Hepatocyte (in vitro differentiated cells): ENCODE measurements around the gene FAF1. TPM values are rescaled to one million over a fixed set of nuclear protein-coding genes. Genes with fewer than 3 reads are reported as not detected.

ENCODE experiments used
- DNase-seq: peaks from one replicate; pipeline ENCODE4 v3.0.0-alpha.2; 2016; ENCODE audit warnings: low spot score
- H2AFZ ChIP-seq: fragments of 200-600 bp; sonication (generic); 2 replicates; pipeline ENCODE4 v1.6.0; 2016; ENCODE audit warnings: antibody characterized with exemption, mild to moderate bottlenecking
- H3K27ac ChIP-seq: fragments of 200-600 bp; sonication (generic); 2 replicates; pipeline ENCODE4 v1.5.1; 2016; ENCODE audit warnings: mild to moderate bottlenecking
- H3K27me3 ChIP-seq: fragments of 200-600 bp; sonication (generic); 2 replicates; pipeline ENCODE4 v1.6.1; 2016
- H3K36me3 ChIP-seq: fragments of 200-600 bp; sonication (generic); replicated peaks from 2 replicates; pipeline ENCODE4 v1.5.1; 2016; ENCODE audit warnings: low read depth; ENCODE audit not compliant: insufficient read depth
- H3K4me1 ChIP-seq: fragments of 200-600 bp; sonication (generic); 2 replicates; pipeline ENCODE4 v1.5.1; 2016; ENCODE audit warnings: mild to moderate bottlenecking, moderate library complexity; ENCODE audit not compliant: insufficient read depth
- H3K4me2 ChIP-seq: fragments of 200-600 bp; sonication (generic); 2 replicates; pipeline ENCODE4 v1.6.0; 2016
- H3K4me3 ChIP-seq: fragments of 200-600 bp; sonication (generic); 2 replicates; pipeline ENCODE4 v1.5.1; 2016; ENCODE audit warnings: mild to moderate bottlenecking
- H3K79me2 ChIP-seq: fragments of 200-600 bp; sonication (generic); 2 replicates; pipeline ENCODE4 v1.6.0; 2017; ENCODE audit warnings: mild to moderate bottlenecking
- H3K9me2 ChIP-seq: fragments of 200-600 bp; sonication (generic); replicated peaks from 2 replicates; pipeline ENCODE4 v1.6.0; 2017; ENCODE audit warnings: mild to moderate bottlenecking; ENCODE audit not compliant: insufficient read depth
- H3K9me3 ChIP-seq: fragments of 200-600 bp; sonication (generic); 2 replicates; pipeline ENCODE4 v1.5.1; 2016; ENCODE audit warnings: low read depth, mild to moderate bottlenecking
- H4K20me1 ChIP-seq: fragments of 200-600 bp; sonication (generic); 2 replicates; pipeline ENCODE4 v1.6.0; 2016; ENCODE audit warnings: mild to moderate bottlenecking; ENCODE audit not compliant: insufficient read depth, poor library complexity, severe bottlenecking
- EZH2 ChIP-seq: fragments of 200-600 bp; sonication (generic); IDR thresholded peaks from 2 replicates; pipeline ENCODE4 v1.6.1; 2016; ENCODE audit warnings: antibody characterized with exemption, mild to moderate bottlenecking, borderline replicate concordance
- EZH2phosphoT487 ChIP-seq: fragments of 200-600 bp; sonication (generic); IDR thresholded peaks from one replicate; pipeline ENCODE4 v1.6.1; 2018; ENCODE audit warnings: antibody characterized with exemption, mild to moderate bottlenecking, low read depth, moderate library complexity; ENCODE audit not compliant: unreplicated experiment, severe bottlenecking
- WGBS: methylation state at CpG from one replicate; pipeline ENCODE4 v1.1.6; 2016; ENCODE audit warnings: low lambda C conversion rate; ENCODE audit errors: missing lambda C conversion rate; 5-methylcytosine and 5-hydroxymethylcytosine counted together
- polyA plus RNA-seq: library from polyadenylated mRNA; unstranded; fragments of >200 nt; fragmentation: Nextera tagmentation; extraction: Ambion mirVana; gene quantifications from 2 replicates; pipeline ENCODE4 v1.2.1, GENCODE V29; 2016
- total RNA-seq: library from RNA; depleted of rRNA; stranded (reverse); fragments of >200 nt; gene quantifications from 2 replicates; pipeline ENCODE4 v1.2.3, GENCODE V29; 2014
- TF ChIP-seq, protein P1 (sequence below): fragments of 200-600 bp; sonication (generic); IDR thresholded peaks from 2 replicates; pipeline ENCODE4 v1.5.1; 2016; ENCODE audit warnings: antibody characterized with exemption, mild to moderate bottlenecking; ENCODE audit not compliant: poor library complexity

The FAF1 gene
- total and polyA plus RNA-seq, 2 experiments from 2014 or later, result 25.7 to 35.5 TPM

DNA sequence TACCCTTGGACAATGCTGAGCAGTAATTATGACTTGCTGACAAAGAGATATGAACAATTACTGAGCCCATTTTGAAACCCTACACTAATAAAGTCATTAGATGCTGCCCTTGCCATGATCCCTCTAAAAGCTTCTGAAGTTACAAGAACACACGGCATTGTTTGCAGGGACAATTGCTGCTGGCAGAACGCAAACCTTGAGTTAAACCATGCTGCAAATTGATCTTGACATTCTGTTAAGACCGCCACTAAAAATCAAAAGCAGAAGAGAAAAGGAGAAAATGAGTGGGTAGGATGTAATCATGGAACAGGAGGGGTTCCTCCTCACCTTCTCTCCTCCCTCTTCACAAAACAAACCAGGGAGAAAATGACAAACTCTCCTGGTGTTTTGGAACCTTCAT, 400.6 kb downstream of the FAF1 start:
- H3K9me2 ChIP-seq, result no peaks in the 10 kb centered on the region
- no peak overlapping the region for H3K4me3 ChIP-seq
- no peaks in the 10 kb centered on the region for H3K9me3 ChIP-seq
- H3K27me3 ChIP-seq, result no peaks in the 10 kb centered on the region
- no peaks in the 10 kb centered on the region for H3K79me2 ChIP-seq
- no peak overlapping the region for H3K4me2 ChIP-seq
- no peaks in the 10 kb centered on the region for H3K4me1 ChIP-seq
- no peak overlapping the region for H3K27ac ChIP-seq
- H3K36me3 ChIP-seq, result no peaks in the 10 kb centered on the region
- TF ChIP-seq EZH2phosphoT487 (no peak), EZH2 (no peak)
- TF ChIP-seq, protein P1, sequence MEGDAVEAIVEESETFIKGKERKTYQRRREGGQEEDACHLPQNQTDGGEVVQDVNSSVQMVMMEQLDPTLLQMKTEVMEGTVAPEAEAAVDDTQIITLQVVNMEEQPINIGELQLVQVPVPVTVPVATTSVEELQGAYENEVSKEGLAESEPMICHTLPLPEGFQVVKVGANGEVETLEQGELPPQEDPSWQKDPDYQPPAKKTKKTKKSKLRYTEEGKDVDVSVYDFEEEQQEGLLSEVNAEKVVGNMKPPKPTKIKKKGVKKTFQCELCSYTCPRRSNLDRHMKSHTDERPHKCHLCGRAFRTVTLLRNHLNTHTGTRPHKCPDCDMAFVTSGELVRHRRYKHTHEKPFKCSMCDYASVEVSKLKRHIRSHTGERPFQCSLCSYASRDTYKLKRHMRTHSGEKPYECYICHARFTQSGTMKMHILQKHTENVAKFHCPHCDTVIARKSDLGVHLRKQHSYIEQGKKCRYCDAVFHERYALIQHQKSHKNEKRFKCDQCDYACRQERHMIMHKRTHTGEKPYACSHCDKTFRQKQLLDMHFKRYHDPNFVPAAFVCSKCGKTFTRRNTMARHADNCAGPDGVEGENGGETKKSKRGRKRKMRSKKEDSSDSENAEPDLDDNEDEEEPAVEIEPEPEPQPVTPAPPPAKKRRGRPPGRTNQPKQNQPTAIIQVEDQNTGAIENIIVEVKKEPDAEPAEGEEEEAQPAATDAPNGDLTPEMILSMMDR, result no peak
- WGBS, result 45% methylated on average over 3 of the region's 3 CpGs
- H4K20me1 ChIP-seq, result no peaks in the 10 kb centered on the region
- H2AFZ ChIP-seq, result no peak overlapping the region
- DNase-seq, result no peak

DNA sequence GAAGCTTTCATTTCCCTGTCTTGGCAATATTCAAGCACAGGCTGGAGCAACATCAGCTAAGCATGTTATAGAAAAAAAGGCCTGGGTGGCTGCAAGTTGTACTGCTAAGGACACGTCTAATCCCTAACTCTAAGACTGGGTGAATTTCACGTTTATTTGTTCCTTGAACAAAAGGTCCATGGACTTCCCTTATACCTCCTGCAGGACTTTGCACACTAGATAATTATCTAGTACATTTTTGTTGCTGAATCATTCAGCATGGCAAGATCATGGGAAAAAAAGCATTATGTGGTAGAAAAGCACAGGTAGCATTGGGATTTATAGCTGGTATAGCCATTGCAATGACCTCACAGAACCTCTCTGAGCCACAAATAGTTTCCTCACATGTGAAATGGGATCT, 406.1 kb downstream of the FAF1 start:
- no peaks in the 10 kb centered on the region for H3K9me3 ChIP-seq
- H3K36me3 ChIP-seq, result no peaks in the 10 kb centered on the region
- H2AFZ ChIP-seq, result no peak overlapping the region
- H3K79me2 ChIP-seq, result no peaks in the 10 kb centered on the region
- H3K27ac ChIP-seq, result no peak overlapping the region
- WGBS, result 67% methylated on average over 2 of the region's 2 CpGs
- peak; percentile 5 for DNase-seq
- peaks cover 7% of the 10 kb centered on the region for H3K4me1 ChIP-seq
- TF ChIP-seq, protein P1, result no peak
- no peak for TF ChIP-seq EZH2
- no peak overlapping the region for H3K4me2 ChIP-seq
- H4K20me1 ChIP-seq, result no peaks in the 10 kb centered on the region
- H3K4me3 ChIP-seq, result no peak overlapping the region
- no peaks in the 10 kb centered on the region for H3K27me3 ChIP-seq
- H3K9me2 ChIP-seq, result no peaks in the 10 kb centered on the region

GRCh38 chr1:50548243-50548642, 411.8 kb downstream of the FAF1 start:
- Histone ChIP-seq H3K27ac (no peak overlapping the region), H3K4me2 (no peak overlapping the region), H3K36me3 (no peaks in the 10 kb centered on the region), H3K79me2 (no peaks in the 10 kb centered on the region), H3K9me3 (no peaks in the 10 kb centered on the region), H2AFZ (no peak overlapping the region), H3K4me1 (peaks cover 4% of the 10 kb centered on the region), H3K27me3 (no peaks in the 10 kb centered on the region), H4K20me1 (no peaks in the 10 kb centered on the region), H3K4me3 (no peak overlapping the region), H3K9me2 (no peaks in the 10 kb centered on the region)
- DNase-seq, result no peak
- TF ChIP-seq EZH2phosphoT487 (no peak), EZH2 (no peak)
- 86% methylated on average over 1 of the region's 1 CpG for WGBS

- H3K79me2 ChIP-seq, result no peaks in the 10 kb centered on the region
- no peak overlapping the region for H3K27ac ChIP-seq
- H4K20me1 ChIP-seq, result no peaks in the 10 kb centered on the region
- TF ChIP-seq, protein P1, result no peak
- TF ChIP-seq EZH2phosphoT487 (no peak), EZH2 (no peak)
- H3K27me3 ChIP-seq, result no peaks in the 10 kb centered on the region
- H3K4me3 ChIP-seq, result no peak overlapping the region
- no peaks in the 10 kb centered on the region for H3K9me2 ChIP-seq
- no peaks in the 10 kb centered on the region for H3K36me3 ChIP-seq
- no peak overlapping the region for H2AFZ ChIP-seq
- H3K4me1 ChIP-seq, result no peaks in the 10 kb centered on the region
- H3K9me3 ChIP-seq, result no peaks in the 10 kb centered on the region
- H3K4me2 ChIP-seq, result no peak overlapping the region
- no peak for DNase-seq
Observed at GRCh38 chr1:50542362-50542761, 417.7 kb downstream of the FAF1 start.
